ENCODE measurements around the gene INHBB. TPM values are rescaled to one million over a fixed set of nuclear protein-coding genes. Genes with fewer than 3 reads are reported as not detected.

The INHBB gene
- total RNA-seq, 2 donors from 2014 or later = 5.8 to 9.9 TPM

- intact Hi-C loops (cut with DNase I) = no loop called here
- no peak for DNase-seq (ENCODE audit: low spot score)
These were observed 4.1 kb downstream of the INHBB start for GRCh38 chr2:120350080-120350479.

GRCh38 chr2:120350801-120351320 lies 4.9 kb downstream of the INHBB start:
- no peak for DNase-seq (ENCODE audit: low spot score)
- intact Hi-C loops (cut with DNase I) = no loop called here

GRCh38 chr2:120352696-120353590 lies 7.0 kb downstream of the INHBB start:
- intact Hi-C loops (cut with DNase I) = no loop called here
- no peak for DNase-seq (ENCODE audit: low spot score)

GRCh38 chr2:120353591-120353898 lies 7.6 kb downstream of the INHBB start:
- intact Hi-C loops (cut with DNase I) = no loop called here

GRCh38 chr2:120353931-120354330 lies 8.0 kb downstream of the INHBB start:
- no peak for DNase-seq (ENCODE audit: low spot score)
- intact Hi-C loops (cut with DNase I) = no loop called here

More at GRCh38 chr2:120353591-120353898, 7.6 kb downstream of the INHBB start:
- no peak for DNase-seq (ENCODE audit: low spot score)

- DNase-seq (ENCODE audit: low spot score) = no peak
- intact Hi-C loops (cut with DNase I) = no loop called here
These were observed 8.5 kb downstream of the INHBB start for GRCh38 chr2:120354467-120354866.

GRCh38 chr2:120354935-120355779 lies 9.2 kb downstream of the INHBB start:
- no peak for DNase-seq (ENCODE audit: low spot score)
- intact Hi-C loops (cut with DNase I) = no loop called here

GRCh38 chr2:120355780-120356266 lies 9.9 kb downstream of the INHBB start:
- intact Hi-C loops (cut with DNase I) = no loop called here
- DNase-seq (ENCODE audit: low spot score) = no peak

- DNase-seq (ENCODE audit: low spot score) = no peak
- intact Hi-C loops (cut with DNase I) = no loop called here
These were observed 11.8 kb downstream of the INHBB start for GRCh38 chr2:120357768-120358167.

GRCh38 chr2:120358734-120359465 lies 13.0 kb downstream of the INHBB start:
- DNase-seq (ENCODE audit: low spot score) = no peak
- intact Hi-C loops (cut with DNase I) = loop anchor here in 1 of 2 donors (1.0 kb wide), 1 partner anchor 25 kb away; no protein-coding TSS in a partner anchor

- intact Hi-C loops (cut with DNase I) = no loop called here
- no peak for DNase-seq (ENCODE audit: low spot score)
These were observed 14.4 kb downstream of the INHBB start for GRCh38 chr2:120360307-120360855.

- no peak for DNase-seq (ENCODE audit: low spot score)
- intact Hi-C loops (cut with DNase I) = no loop called here
These were observed 17.0 kb downstream of the INHBB start for GRCh38 chr2:120362926-120363325.

- intact Hi-C loops (cut with DNase I) = no loop called here
- no peak for DNase-seq (ENCODE audit: low spot score)
These were observed 19.4 kb downstream of the INHBB start for GRCh38 chr2:120365236-120365793.

- intact Hi-C loops (cut with DNase I) = no loop called here
- no peak for DNase-seq (ENCODE audit: low spot score)
These were observed 20.8 kb downstream of the INHBB start for GRCh38 chr2:120366698-120367097.

- intact Hi-C loops (cut with DNase I) = no loop called here
- no peak for DNase-seq (ENCODE audit: low spot score)
These were observed 21.3 kb downstream of the INHBB start for GRCh38 chr2:120367221-120367620.

GRCh38 chr2:120367649-120368048 lies 21.7 kb downstream of the INHBB start:
- DNase-seq (ENCODE audit: low spot score) = no peak
- intact Hi-C loops (cut with DNase I) = no loop called here

- intact Hi-C loops (cut with DNase I) = no loop called here
- no peak for DNase-seq (ENCODE audit: low spot score)
These were observed 22.1 kb downstream of the INHBB start for GRCh38 chr2:120368086-120368485.

- intact Hi-C loops (cut with DNase I) = no loop called here
- DNase-seq (ENCODE audit: low spot score) = no peak
These were observed 23.3 kb downstream of the INHBB start for GRCh38 chr2:120369250-120369649.

Measured in posterior vena cava (tissue), 2 donors.